GM21367 (cell line): Measurements from ENCODE around the gene CADPS2.

Source experiments
- ATAC-seq: cut with Tn5 transposase; IDR thresholded peaks from one replicate; pipeline ENCODE4 v1.9.1; 2021; ENCODE audit not compliant: unreplicated experiment

Gene CADPS2

GRCh38 chr7:122327969-122328368 is 558.3 kb downstream of the CADPS2 start:
- ATAC-seq = no peak

- no peak for ATAC-seq
Observed at GRCh38 chr7:122316467-122317388, 569.5 kb downstream of the CADPS2 start.

GRCh38 chr7:122315507-122316466 is 570.5 kb downstream of the CADPS2 start:
- ATAC-seq = no peak

- ATAC-seq = no peak
Observed at GRCh38 chr7:122314284-122314683, 572.0 kb downstream of the CADPS2 start.

- ATAC-seq = no peak
Observed at GRCh38 chr7:122312789-122313188, 573.5 kb downstream of the CADPS2 start.

GRCh38 chr7:122311734-122312450 is 574.4 kb downstream of the CADPS2 start:
- no peak for ATAC-seq

GRCh38 chr7:122311050-122311700 is 575.1 kb downstream of the CADPS2 start:
- ATAC-seq = no peak

GRCh38 chr7:122310119-122311021 is 575.9 kb downstream of the CADPS2 start:
- no peak for ATAC-seq

- ATAC-seq = no peak
Observed at GRCh38 chr7:122309421-122309820, 576.8 kb downstream of the CADPS2 start.

GRCh38 chr7:122307228-122307621 is 579.0 kb downstream of the CADPS2 start:
- ATAC-seq = no peak

- no peak for ATAC-seq
Observed at GRCh38 chr7:122306320-122307227, 579.7 kb downstream of the CADPS2 start.

- no peak for ATAC-seq
Observed at GRCh38 chr7:122305475-122306319, 580.6 kb downstream of the CADPS2 start.

- ATAC-seq = no peak
Observed at GRCh38 chr7:122304996-122305421, 581.3 kb downstream of the CADPS2 start.

GRCh38 chr7:122304319-122304975 is 581.8 kb downstream of the CADPS2 start, which contains the start of gene FEZF1:
FEZF1 (minus strand) TSS chr7:122304750; CDS start chr7:122304437, 313 bp downstream.
- no peak for ATAC-seq

GRCh38 chr7:122303531-122304318 is 582.5 kb downstream of the CADPS2 start:
- no peak for ATAC-seq
